OCI-LY1 (cell line): Measurements from ENCODE around the gene GLIPR2.

ENCODE experiments used
- EZH2 ChIP-seq: fragments of 200-600 bp; sonication (generic), shearing (Covaris generic); IDR thresholded peaks from 2 replicates; pipeline ENCODE4 v1.8.0; 2017; ENCODE audit warnings: borderline replicate concordance, mixed run types, mild to moderate bottlenecking, antibody characterized with exemption, low read length, moderate library complexity, mixed read lengths
- TF ChIP-seq, protein P1 (sequence below): fragments of 200-600 bp; sonication (generic), shearing (Covaris generic); IDR thresholded peaks from 2 replicates; pipeline ENCODE4 v1.5.1; 2017; ENCODE audit warnings: mild to moderate bottlenecking, antibody characterized with exemption, low read length, moderate library complexity, mixed read lengths

DNA sequence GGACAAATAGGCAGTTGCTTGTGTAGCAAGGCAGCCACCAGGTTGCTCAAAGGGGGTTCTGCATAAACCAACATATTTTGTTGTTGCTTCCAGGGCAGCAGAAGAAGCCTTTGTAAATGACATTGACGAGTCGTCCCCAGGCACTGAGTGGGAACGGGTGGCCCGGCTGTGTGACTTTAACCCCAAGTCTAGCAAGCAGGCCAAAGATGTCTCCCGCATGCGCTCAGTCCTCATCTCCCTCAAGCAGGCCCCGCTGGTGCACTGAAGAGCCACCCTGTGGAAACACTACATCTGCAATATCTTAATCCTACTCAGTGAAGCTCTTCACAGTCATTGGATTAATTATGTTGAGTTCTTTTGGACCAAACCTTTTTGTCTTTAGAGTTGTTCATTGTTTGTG is 75.0 kb downstream of the GLIPR2 start:
- TF ChIP-seq, protein P1, sequence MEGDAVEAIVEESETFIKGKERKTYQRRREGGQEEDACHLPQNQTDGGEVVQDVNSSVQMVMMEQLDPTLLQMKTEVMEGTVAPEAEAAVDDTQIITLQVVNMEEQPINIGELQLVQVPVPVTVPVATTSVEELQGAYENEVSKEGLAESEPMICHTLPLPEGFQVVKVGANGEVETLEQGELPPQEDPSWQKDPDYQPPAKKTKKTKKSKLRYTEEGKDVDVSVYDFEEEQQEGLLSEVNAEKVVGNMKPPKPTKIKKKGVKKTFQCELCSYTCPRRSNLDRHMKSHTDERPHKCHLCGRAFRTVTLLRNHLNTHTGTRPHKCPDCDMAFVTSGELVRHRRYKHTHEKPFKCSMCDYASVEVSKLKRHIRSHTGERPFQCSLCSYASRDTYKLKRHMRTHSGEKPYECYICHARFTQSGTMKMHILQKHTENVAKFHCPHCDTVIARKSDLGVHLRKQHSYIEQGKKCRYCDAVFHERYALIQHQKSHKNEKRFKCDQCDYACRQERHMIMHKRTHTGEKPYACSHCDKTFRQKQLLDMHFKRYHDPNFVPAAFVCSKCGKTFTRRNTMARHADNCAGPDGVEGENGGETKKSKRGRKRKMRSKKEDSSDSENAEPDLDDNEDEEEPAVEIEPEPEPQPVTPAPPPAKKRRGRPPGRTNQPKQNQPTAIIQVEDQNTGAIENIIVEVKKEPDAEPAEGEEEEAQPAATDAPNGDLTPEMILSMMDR: no peak
- TF ChIP-seq EZH2: no peak
